Activated CD8-positive, alpha-beta T cell treated with anti-CD3 and anti-CD28 coated beads, Interleukin-2, amount 10 ng/mL, durations not matched to agents 7 days and 5 days (primary cell): ENCODE results near the gene HSPA14. TPM values are rescaled to one million over a fixed set of nuclear protein-coding genes. Genes with fewer than 3 reads are reported as not detected.
A peak's percentile ranks its signal among the peaks of the same experiment; 100 is the strongest.

Experiments used
- ATAC-seq: fragments of 150-1000 bp; cut with Tn5 transposase; one replicate; pipeline ENCODE4 v1.10.0; 2021; ENCODE audit warnings: moderate library complexity
- CTCF ChIA-PET: fragments of 350-600 bp; sonication (Branson Sonifier 250); formaldehyde crosslinking; loops from one replicate; lab custom pipeline; 2021; ENCODE audit warnings: antibody characterized with exemption; lab: Charles Lee
- POLR2A ChIA-PET: fragments of 350-600 bp; sonication (Branson Sonifier 250); formaldehyde crosslinking; loops from one replicate; lab custom pipeline; 2021; ENCODE audit warnings: antibody characterized with exemption; lab: Charles Lee
- DNase-seq: peaks from one replicate; pipeline ENCODE4 v3.0.0-alpha.2; 2020
- H3K27ac Mint-ChIP-seq: one replicate; pipeline ENCODE4 v1.8.0; 2021; ENCODE audit warnings: mild to moderate bottlenecking, mixed read lengths
- H3K27me3 Mint-ChIP-seq: one replicate; pipeline ENCODE4 v1.8.0; 2021; ENCODE audit warnings: low read depth, mixed read lengths
- H3K36me3 Mint-ChIP-seq: one replicate; pipeline ENCODE4 v1.8.0; 2021; ENCODE audit warnings: low read depth, mixed read lengths
- H3K4me1 Mint-ChIP-seq: one replicate; pipeline ENCODE4 v1.8.0; 2021; ENCODE audit warnings: low read depth, mixed read lengths
- H3K4me3 Mint-ChIP-seq: one replicate; pipeline ENCODE4 v1.8.0; 2021; ENCODE audit warnings: mild to moderate bottlenecking, mixed read lengths
- H3K9me3 Mint-ChIP-seq: one replicate; pipeline ENCODE4 v1.8.0; 2022; ENCODE audit warnings: mixed read lengths; ENCODE audit not compliant: insufficient read depth
- total RNA-seq, 2 experiments: library from RNA; stranded (reverse); gene quantifications; one replicate each; pipeline ENCODE4 v1.2.3, GENCODE V29; 2021

HSPA14 gene
- total RNA-seq, 2 experiments from 2014 or later = 28.9 to 31.4 TPM

DNA sequence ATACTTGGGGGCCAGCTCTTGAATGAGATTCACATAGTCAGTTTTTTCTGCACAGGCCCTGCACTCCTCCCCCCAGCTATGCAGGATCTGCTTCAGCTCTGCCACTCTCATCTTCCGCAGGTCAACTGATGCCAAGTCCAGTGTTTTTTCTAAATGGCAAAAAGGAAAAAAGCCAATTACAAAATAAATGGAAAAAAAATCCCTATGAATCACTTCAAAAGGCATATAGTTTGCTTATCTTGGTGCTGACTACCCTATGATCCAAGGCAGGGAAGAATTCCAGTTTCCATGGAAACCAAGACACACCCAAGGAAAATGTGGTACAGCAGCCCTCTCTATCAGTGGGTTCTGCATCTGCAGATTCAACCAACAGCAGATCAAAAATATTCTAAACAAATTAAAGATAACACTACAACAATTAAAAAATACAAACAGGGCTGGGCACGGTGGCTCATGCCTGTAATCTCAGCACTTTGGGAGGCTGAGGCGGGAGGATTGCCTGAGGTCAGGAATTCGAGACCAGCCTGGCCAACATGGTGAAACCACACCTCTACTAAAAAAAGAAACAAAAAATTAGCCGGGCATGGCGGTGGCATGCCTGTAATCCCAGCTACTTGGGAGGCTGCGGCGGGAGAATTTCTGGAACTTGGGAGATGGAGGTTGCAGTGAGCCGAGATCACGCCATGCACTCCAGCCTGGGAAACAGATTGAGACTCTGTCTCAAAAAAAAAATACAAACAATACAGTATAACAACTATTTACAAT lies 17.9 kb upstream of the HSPA14 start:
- CTCF ChIA-PET = interaction anchor here (0.9 to 1.6 kb wide), 6 partner anchors 11 to 318 kb away, joined by 3 to 6 read pairs (median 5); partner anchors contain the start of gene CDNF

DNA sequence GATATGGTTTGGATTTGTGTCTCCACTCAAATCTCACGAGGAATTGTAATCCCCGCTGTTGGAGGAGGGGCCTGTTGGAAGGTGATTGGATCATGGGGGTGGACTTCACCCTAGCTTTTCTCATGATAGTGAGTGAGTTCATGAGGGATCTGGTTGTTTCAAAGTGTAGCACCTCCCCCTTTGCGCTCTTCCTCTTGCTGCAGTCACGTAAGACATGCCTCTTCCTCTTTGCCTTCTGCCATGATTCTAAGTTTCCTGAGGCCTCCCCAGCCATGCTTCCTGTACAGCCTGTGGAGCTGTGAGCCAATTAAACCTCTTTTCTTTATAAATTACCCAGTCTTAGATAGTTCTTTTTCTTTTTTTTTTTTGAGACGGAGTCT lies 17.3 kb upstream of the HSPA14 start:
- ATAC-seq (no peak), DNase-seq (no peak)
- ChIA-PET POLR2A (no interaction called here), CTCF (no interaction called here)
- no peak overlapping the region for H3K27ac Mint-ChIP-seq
- H3K9me3 Mint-ChIP-seq = no peaks in the 10 kb centered on the region
- H3K36me3 Mint-ChIP-seq = no peaks in the 10 kb centered on the region
- H3K4me1 Mint-ChIP-seq = peaks cover 8% of the 10 kb centered on the region
- peaks cover 8% of the 10 kb centered on the region for H3K27me3 Mint-ChIP-seq
- no peak overlapping the region for H3K4me3 Mint-ChIP-seq

More for the DNA sequence above, 17.9 kb upstream of the HSPA14 start:
- H3K4me3 Mint-ChIP-seq = no peak overlapping the region
- H3K27ac Mint-ChIP-seq = no peak overlapping the region
- DNase-seq (no peak), ATAC-seq (no peak)
- peaks cover 2% of the 10 kb centered on the region for H3K27me3 Mint-ChIP-seq
- POLR2A ChIA-PET = interaction anchor here (1.0 kb wide), 1 partner anchor 17 kb away, joined by 5 read pairs; the partner anchor contains the start of genes CDNF, HSPA14 and MSANTD7
- H3K4me1 Mint-ChIP-seq = peaks cover 8% of the 10 kb centered on the region
- H3K9me3 Mint-ChIP-seq = no peaks in the 10 kb centered on the region
- no peaks in the 10 kb centered on the region for H3K36me3 Mint-ChIP-seq

DNA sequence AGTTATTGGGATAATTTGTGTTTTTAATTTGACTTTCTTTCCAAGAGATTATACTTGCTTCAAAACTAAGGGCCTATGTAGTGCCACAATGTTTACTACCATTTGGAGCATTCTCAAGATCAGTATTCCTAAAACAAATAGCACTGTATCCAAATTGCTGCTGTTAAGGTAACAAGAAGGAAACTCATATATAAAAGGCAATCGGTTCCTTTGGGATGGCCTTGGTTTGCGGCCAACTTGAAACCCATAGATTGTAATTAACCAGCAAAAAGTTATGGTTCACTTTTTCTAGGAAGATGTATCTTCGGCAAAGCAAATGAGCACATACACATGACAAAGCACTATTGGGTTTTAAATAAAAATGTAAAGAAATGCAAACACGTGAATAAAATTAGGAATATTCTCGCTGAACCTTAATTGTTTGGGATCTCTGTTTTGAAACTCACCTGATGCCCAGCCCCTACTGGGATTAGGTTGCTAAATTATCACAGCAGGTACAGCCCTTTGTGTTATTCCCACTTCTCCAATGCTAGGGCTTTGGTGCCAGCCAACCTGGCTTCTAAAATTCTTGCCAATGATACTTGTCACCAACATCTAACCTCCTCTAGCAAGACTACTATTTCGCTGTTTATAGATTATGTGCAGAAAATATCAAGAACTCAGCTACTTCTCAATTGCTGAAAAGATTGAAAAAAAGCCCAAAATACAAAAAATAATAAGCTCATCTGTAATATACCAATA lies 16.3 kb upstream of the HSPA14 start:
- H3K9me3 Mint-ChIP-seq = no peaks in the 10 kb centered on the region

DNA sequence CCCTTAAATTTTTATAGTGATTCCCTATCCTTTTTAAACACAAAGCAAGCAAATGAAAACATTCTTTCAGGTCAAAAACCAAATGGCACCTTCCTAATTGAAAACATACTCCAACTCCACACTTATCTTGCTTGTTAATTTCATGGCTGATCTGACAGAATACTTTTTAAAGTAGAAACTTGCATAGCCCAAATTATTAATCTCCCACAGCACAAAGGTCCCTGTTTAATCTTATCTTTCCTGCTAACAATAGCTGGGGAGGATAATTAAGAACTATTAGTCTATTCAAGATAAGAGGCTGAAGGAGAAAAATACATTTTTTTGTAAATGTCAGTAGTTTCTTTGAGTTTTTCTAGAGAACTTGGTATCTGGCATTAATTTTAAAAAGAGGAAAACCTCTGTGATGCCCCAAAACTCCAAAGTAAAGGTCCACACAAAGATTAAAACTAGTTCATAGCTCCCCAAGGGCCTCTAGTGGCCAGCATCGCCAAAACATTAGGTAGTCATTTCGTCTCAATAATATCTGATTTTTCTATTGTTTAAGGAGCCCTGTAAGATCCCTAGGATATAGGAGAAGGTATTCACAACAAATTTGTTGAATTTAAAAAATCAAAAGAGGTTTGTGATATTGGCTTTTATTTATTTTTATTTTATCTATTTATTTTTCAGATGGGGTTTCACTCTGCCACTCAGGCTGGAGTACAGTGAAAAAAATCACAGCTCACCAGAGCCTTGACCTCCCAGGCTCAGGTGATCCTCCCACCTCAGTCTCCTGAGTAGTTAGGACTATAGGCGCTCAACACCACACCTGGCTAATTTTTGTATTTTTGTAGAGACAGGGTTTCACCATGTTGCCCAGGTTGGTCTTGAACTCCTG lies 15.0 kb upstream of the HSPA14 start:
- CTCF ChIA-PET = interaction anchor here (0.6 to 3.8 kb wide), 35 partner anchors 11 to 628 kb away, joined by 3 to 32 read pairs (median 4); partner anchors contain the start of genes CDNF, HSPA14 and MSANTD7
- H3K27ac Mint-ChIP-seq = no peak overlapping the region
- no peak overlapping the region for H3K4me3 Mint-ChIP-seq
- peak; percentile 61 for DNase-seq
- H3K4me1 Mint-ChIP-seq = peaks cover 8% of the 10 kb centered on the region
- ATAC-seq = no peak
- H3K36me3 Mint-ChIP-seq = no peaks in the 10 kb centered on the region
- POLR2A ChIA-PET = interaction anchor here (0.6 to 1.6 kb wide), 5 partner anchors 14 to 254 kb away, joined by 3 read pairs; partner anchors contain the start of genes CDNF, HSPA14 and MSANTD7
- no peaks in the 10 kb centered on the region for H3K9me3 Mint-ChIP-seq
- H3K27me3 Mint-ChIP-seq = peaks cover 13% of the 10 kb centered on the region

More for the DNA sequence above, 16.3 kb upstream of the HSPA14 start:
- POLR2A ChIA-PET = interaction anchor here (1.6 kb wide), 1 partner anchor 230 kb away, joined by 3 read pairs; no protein-coding TSS in a partner anchor
- Mint-ChIP-seq H3K4me3 (no peak overlapping the region), H3K27ac (no peak overlapping the region), H3K27me3 (peaks cover 13% of the 10 kb centered on the region), H3K36me3 (no peaks in the 10 kb centered on the region), H3K4me1 (peaks cover 8% of the 10 kb centered on the region)
- DNase-seq (no peak), ATAC-seq (no peak)
- CTCF ChIA-PET = interaction anchor here (1.1 to 3.8 kb wide), 17 partner anchors 9 to 336 kb away, joined by 3 to 32 read pairs (median 6); partner anchors contain the start of genes CDNF, HSPA14 and MSANTD7

DNA sequence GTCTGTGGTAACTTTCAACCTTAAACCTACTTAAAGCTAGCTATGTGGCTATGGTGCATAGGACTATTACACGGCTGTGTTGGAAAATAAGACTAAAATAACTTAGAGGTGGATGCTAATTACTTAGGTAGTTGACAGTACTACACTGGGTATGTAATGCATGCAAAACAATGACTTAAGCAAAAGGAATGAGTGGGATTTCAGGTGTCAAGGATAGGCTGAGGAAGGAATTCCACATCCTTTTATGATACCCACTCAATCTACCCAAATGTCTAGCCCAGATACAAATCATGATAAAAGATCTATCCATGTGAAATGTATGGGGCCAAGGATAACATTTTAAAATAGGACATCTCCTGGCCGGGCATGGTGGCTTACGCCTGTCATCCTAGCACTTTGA lies 14.1 kb upstream of the HSPA14 start:
- peaks cover 8% of the 10 kb centered on the region for H3K4me1 Mint-ChIP-seq
- H3K27me3 Mint-ChIP-seq = peaks cover 13% of the 10 kb centered on the region
- H3K36me3 Mint-ChIP-seq = no peaks in the 10 kb centered on the region
- no peak overlapping the region for H3K4me3 Mint-ChIP-seq
- POLR2A ChIA-PET = no interaction called here
- no peaks in the 10 kb centered on the region for H3K9me3 Mint-ChIP-seq
- no peak overlapping the region for H3K27ac Mint-ChIP-seq
- DNase-seq (no peak), ATAC-seq (no peak)
- CTCF ChIA-PET = interaction anchor here (0.8 to 3.8 kb wide), 18 partner anchors 11 to 338 kb away, joined by 3 to 32 read pairs (median 4); partner anchors contain the start of genes CDNF, HSPA14 and MSANTD7

DNA sequence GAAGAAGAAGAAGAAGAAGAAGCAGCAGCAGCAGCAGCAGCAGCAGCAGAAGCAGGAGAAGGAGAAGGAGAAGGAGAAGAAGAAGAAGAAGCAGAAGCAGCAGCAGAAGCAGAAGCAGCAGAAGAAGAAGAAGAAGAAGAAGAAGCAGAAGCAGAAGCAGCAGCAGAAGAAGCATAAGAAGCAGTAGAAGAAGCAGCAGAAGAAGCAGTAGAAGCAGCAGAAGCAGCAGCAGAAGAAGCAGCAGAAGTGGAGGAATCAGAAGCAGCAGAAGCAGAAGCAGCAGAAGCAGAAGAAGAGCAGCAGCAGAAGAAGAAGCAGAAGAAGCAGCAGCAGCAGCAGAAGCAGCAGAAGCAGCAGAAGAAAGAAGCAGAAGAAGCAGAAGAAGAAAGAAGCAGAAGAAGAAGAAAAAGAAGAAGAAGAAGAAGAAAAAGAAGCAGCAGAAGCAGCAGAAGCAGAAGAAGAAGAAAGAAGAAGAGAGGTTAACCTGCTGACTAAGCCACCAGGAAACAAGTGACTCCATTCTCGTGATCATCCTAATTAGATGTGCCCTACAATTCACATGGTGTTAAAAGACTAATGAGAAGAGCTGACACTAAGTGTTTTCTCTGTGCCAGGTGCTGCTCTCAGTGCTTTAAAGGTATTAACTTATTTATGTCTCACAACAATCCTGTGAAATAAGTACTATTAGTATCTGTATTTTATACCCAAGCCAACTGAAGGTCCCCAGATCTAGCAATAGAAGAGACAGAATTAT lies 11.9 kb upstream of the HSPA14 start:
- peaks cover 4% of the 10 kb centered on the region for H3K4me1 Mint-ChIP-seq
- DNase-seq (no peak), ATAC-seq (no peak)
- H3K4me3 Mint-ChIP-seq = no peak overlapping the region
- CTCF ChIA-PET = no interaction called here
- POLR2A ChIA-PET = no interaction called here
- H3K27me3 Mint-ChIP-seq = peaks cover 13% of the 10 kb centered on the region
- no peak overlapping the region for H3K27ac Mint-ChIP-seq
- H3K36me3 Mint-ChIP-seq = no peaks in the 10 kb centered on the region
- no peaks in the 10 kb centered on the region for H3K9me3 Mint-ChIP-seq

DNA sequence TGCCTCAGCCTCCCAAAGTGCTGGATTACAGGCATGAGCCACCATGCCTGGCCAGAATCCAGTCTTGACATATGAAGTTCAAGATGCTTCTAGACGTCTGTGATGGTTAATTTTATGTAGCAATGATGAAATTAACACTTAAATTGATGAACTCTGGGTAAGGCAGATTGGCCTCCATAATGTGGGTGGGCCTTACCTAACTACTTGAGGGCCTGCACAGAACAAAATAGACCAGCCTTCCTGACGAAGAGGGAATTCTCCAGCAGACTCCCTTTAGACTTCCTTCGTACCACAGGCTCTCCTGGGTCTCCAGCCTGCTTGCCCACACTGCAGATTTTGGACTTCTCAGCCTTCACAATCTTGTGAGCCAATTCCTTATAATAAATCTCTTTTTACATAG lies 5.0 kb upstream of the HSPA14 start:
- ATAC-seq (no peak), DNase-seq (no peak)
- ChIA-PET POLR2A (no interaction called here), CTCF (no interaction called here)
- Mint-ChIP-seq H3K4me1 (peaks cover 8% of the 10 kb centered on the region), H3K36me3 (no peaks in the 10 kb centered on the region), H3K9me3 (no peaks in the 10 kb centered on the region), H3K27me3 (no peaks in the 10 kb centered on the region), H3K27ac (no peak overlapping the region), H3K4me3 (no peak overlapping the region)

DNA sequence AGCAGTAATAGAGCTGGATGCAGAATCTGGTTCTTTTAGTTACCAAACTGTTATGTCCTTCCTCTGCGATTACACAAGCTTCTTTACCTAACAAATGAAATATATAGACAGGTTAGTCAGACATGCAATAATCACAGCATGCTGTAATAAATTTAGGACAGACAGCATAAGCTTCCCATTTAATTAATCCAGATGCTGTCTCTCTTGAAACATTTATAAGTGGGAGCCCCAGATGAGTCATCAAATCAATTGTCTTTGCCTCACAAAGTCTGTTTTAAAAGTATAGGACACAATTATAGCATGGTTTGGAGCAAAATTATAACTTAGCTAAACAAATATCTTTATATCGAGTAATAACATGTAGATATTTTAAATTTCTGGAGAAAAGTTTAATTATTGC lies 1.9 kb upstream of the HSPA14 start:
- POLR2A ChIA-PET = interaction anchor here (0.7 to 3.4 kb wide), 3 partner anchors 42 to 231 kb away, joined by 3 to 24 read pairs (median 22); partner anchors contain the start of gene SUV39H2
- ATAC-seq (no peak), DNase-seq (no peak)
- CTCF ChIA-PET = interaction anchor here (1.5 to 4.5 kb wide), 8 partner anchors 12 to 337 kb away, joined by 4 to 32 read pairs (median 10); no protein-coding TSS in a partner anchor
- peaks cover 16% of the 10 kb centered on the region for H3K36me3 Mint-ChIP-seq
- no peaks in the 10 kb centered on the region for H3K9me3 Mint-ChIP-seq
- H3K4me3 Mint-ChIP-seq = no peak overlapping the region
- H3K4me1 Mint-ChIP-seq = peaks cover 24% of the 10 kb centered on the region
- no peaks in the 10 kb centered on the region for H3K27me3 Mint-ChIP-seq
- H3K27ac Mint-ChIP-seq = no peak overlapping the region

DNA sequence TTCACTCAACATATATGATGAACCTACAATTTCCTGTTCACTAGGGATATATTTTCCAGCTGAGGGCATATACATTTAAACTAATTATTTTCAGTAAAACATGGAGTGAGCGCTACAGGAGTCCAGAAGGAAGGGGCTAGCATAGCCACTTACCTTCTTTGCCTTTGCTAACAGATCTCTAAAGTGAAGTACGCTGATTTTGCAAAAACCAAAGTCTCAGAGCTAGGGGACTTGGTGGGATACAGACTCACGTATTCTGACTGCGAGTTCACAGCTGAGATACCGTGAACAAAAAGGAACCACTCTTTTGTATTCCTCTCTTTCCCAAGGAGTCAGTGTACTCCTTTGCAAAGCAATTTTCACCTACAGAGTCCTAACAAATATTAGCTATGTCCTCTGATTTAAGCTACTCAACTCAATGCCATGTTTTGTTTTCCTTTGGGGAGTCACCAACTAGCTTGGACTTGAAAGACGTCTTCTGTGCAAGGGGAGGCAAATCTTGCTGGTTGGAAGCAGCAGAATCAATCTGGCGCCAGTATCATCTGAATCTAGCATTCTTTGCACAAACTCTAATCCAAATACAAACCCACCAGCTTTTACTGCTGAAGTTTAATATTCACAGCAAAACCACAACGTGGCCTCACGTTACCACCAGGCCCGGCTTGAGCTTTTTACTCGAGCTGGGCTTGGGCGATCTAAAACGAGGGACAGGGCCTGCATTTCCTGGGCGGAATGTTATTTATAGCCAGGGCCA lies 926 bp upstream of the HSPA14 start:
- ATAC-seq = no peak
- CTCF ChIA-PET = interaction anchor here (0.8 to 4.5 kb wide), 21 partner anchors 11 to 340 kb away, joined by 3 to 32 read pairs (median 5); partner anchors contain the start of gene SUV39H2
- H3K9me3 Mint-ChIP-seq = no peaks in the 10 kb centered on the region

More for the DNA sequence above, 926 bp upstream of the HSPA14 start:
- peaks cover 25% of the 10 kb centered on the region for H3K36me3 Mint-ChIP-seq
- peak overlapping the region; percentile 90 for H3K4me3 Mint-ChIP-seq
- POLR2A ChIA-PET = interaction anchor here (0.7 to 3.4 kb wide), 26 partner anchors 11 to 652 kb away, joined by 3 to 24 read pairs (median 4); partner anchors contain the start of genes DCLRE1C, MEIG1 and SUV39H2
- DNase-seq = no peak
- H3K27ac Mint-ChIP-seq = peak overlapping the region; percentile 96
- no peaks in the 10 kb centered on the region for H3K27me3 Mint-ChIP-seq
- peaks cover 24% of the 10 kb centered on the region for H3K4me1 Mint-ChIP-seq
